H1 (cell line): ENCODE data around the gene PXDC1. TPM values are rescaled to one million over a fixed set of nuclear protein-coding genes. Genes with fewer than 3 reads are reported as not detected.

ENCODE experiments used
- ATF2 ChIP-seq: IDR thresholded peaks from 2 replicates; pipeline ENCODE4 v1.6.1; 2012; ENCODE audit warnings: low read length, inconsistent platforms
- BCL11A ChIP-seq, 2 experiments: IDR thresholded peaks; one replicate each; pipeline ENCODE4 v1.6.1; 2011; ENCODE audit warnings: low read depth in 2 of 2, low read length in 2 of 2, mild to moderate bottlenecking in 2 of 2
- CHD2 ChIP-seq: IDR thresholded peaks from 2 replicates; pipeline ENCODE4 v1.6.1; 2012; ENCODE audit warnings: low read length, improper control_type of control experiment
- CHD7 ChIP-seq: fragments of 300-600 bp; sonication (generic); IDR thresholded peaks from 2 replicates; pipeline ENCODE4 v1.7.1; 2012; ENCODE audit warnings: low read length, moderate library complexity, mild to moderate bottlenecking, inconsistent platforms; ENCODE audit not compliant: insufficient replicate concordance
- JUN ChIP-seq: IDR thresholded peaks from 2 replicates; pipeline ENCODE4 v1.6.1; 2011; ENCODE audit warnings: low read depth, mild to moderate bottlenecking, improper control_type of control experiment, low read length
- POLR2AphosphoS5 ChIP-seq: IDR thresholded peaks from 2 replicates; pipeline ENCODE4 v1.6.1; 2011; ENCODE audit warnings: low read depth, low read length
- RNF2 ChIP-seq: fragments of 200-900, 300-1000 bp; sonication (generic); IDR thresholded peaks from 2 replicates; pipeline ENCODE4 v1.7.1; 2016; ENCODE audit warnings: borderline replicate concordance, low read depth, mild to moderate bottlenecking, antibody characterized with exemption, low read length; ENCODE audit not compliant: poor library complexity, severe bottlenecking; ENCODE audit errors: missing control alignments
- SIRT6 ChIP-seq: IDR thresholded peaks from one replicate; pipeline ENCODE4 v1.7.1; 2012; ENCODE audit warnings: low read length, inconsistent platforms
- SRF ChIP-seq: IDR thresholded peaks from 2 replicates; pipeline ENCODE4 v1.6.1; 2011; ENCODE audit warnings: mild to moderate bottlenecking, low read depth, low read length, moderate library complexity
- TBP ChIP-seq: IDR thresholded peaks from 2 replicates; pipeline ENCODE4 v1.6.1; 2011; ENCODE audit warnings: low read depth, low read length, improper control_type of control experiment
- polyA plus RNA-seq, 7 experiments: library from polyadenylated mRNA; depleted of rRNA in 3 of 7; stranded (reverse) in 5 of 7; unstranded in 2 of 7; fragments of >200 nt in 5 of 7; fragments of 200-250 nt in 2 of 7; gene quantifications; 1 replicate in 5 of 7; 2 replicates in 1 of 7; 4 replicates in 1 of 7; pipeline versions ENCODE4 v1.2.1 to v1.2.3, GENCODE V29; 2011 to 2013; ENCODE audit warnings: missing spikeins in 2 of 7, mixed read lengths in 2 of 7
- total RNA-seq: library from RNA; stranded (reverse); fragmentation: NEBNext Ultra II Directional; extraction: Animal tissue kit (Norgen Biotek cat#: 25700); gene quantifications from 2 replicates; pipeline ENCODE4 v1.2.1, GENCODE V29; 2021

Gene PXDC1
- total and polyA plus RNA-seq, 2 of the 8 experiments (the other 6 are each of a cell fraction or from before 2014, with no cell fraction given): 1.7 to 2.0 TPM

DNA sequence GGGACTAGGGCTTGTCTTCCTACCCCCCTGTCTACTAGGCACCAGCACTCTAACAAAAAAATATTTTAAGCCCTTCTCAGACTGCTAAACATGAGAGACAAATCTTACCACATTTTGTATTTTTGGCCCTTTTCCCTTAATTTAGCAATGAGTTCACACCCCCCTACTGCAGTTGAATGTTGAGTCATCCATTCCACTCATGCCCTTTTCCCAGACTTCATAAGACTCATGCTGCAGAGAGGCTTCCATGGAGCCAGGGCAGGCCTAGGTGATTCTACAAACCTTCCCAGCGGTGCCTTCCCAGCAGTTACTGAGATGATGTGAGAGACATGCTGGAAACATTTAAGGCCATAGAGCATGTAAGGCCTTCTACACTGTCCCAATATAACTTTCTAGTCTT, 53.9 kb downstream of the PXDC1 start (continued):
- TF ChIP-seq CHD7: no peak
- TF ChIP-seq BCL11A (IDR thresholded peaks at IDR 0.05; ENCODE audit: low read depth in 2 of 2, low read length in 2 of 2): no peak
- TF ChIP-seq RNF2: no peak
- no peak for TF ChIP-seq POLR2AphosphoS5
- TF ChIP-seq SRF: no peak
- no peak for TF ChIP-seq CHD2
- TF ChIP-seq TBP: no peak
- no peak for TF ChIP-seq SIRT6
- no peak for TF ChIP-seq ATF2
- TF ChIP-seq JUN: no peak
